ENCODE measurements around the gene BCDIN3D. TPM values are rescaled to one million over a fixed set of nuclear protein-coding genes. Genes with fewer than 3 reads are reported as not detected.

Gene BCDIN3D
- total RNA-seq, 1 donor from 2014 or later, result 3.8 TPM

DNA sequence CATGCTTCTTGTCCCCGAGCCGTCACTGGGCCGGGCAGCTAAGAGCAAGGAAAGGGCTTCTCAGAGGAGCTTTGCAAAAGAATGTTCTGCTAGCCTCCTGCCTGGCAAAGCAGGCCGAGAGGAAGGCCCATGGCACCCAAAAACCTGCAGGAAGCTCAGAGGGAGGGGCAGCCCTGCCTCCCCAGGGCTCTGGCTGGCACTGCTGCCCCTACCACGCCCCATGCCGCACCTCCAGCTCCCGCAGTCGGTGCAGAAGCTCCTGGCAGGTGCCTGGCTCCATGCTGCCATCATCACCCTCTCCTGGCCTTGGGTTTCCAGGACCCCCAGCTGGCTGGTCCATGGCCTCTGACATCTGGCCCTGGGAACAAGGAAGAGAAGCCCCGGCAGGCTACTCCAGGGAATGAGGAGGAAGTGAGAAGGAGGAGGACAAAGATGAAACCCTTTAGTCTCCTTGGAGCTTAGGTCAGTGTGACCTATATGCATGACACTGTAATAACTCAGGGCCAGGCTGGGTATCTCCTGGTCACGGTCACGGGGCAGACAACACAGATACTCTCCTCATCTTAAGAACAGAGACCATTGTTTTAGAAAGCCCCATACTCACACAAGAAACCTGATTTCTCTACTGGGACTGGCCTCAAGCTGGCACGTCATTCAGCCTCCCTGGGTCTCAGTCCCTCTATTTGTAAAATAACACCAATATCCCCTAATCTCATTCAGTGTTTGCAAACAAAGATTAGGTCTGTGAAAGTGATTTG is 39.0 kb downstream of the BCDIN3D start:
- Histone ChIP-seq H3K4me2 (no peak overlapping the region), H3F3A (ENCODE audit: low read depth) (peaks cover 15% of the 10 kb centered on the region), H3K27me3 (no peaks in the 10 kb centered on the region), H3K36me3 (no peaks in the 10 kb centered on the region), H4K20me1 (ENCODE audit: low read depth) (peaks cover 4% of the 10 kb centered on the region), H3K9ac (no peak overlapping the region), H3K27ac (no peak overlapping the region), H3K79me2 (ENCODE audit: low read depth) (peaks cover 20% of the 10 kb centered on the region), H2AFZ (replicated peaks) (no peak overlapping the region), H3K4me1 (peaks cover 22% of the 10 kb centered on the region), H3K4me3 (no peak overlapping the region), H3K9me3 (ENCODE audit: low read depth) (no peaks in the 10 kb centered on the region)
- no peak for DNase-seq (ENCODE audit: low spot score)
- no peaks in the 10 kb centered on the region for H3K9me3 Mint-ChIP-seq
- no peak overlapping the region for H3K4me3 Mint-ChIP-seq
- TF ChIP-seq EZH2phosphoT487 (IDR thresholded peaks at IDR 0.05) (no peak), EZH2 (IDR thresholded peaks at IDR 0.05) (no peak)
- TF ChIP-seq, protein P1, sequence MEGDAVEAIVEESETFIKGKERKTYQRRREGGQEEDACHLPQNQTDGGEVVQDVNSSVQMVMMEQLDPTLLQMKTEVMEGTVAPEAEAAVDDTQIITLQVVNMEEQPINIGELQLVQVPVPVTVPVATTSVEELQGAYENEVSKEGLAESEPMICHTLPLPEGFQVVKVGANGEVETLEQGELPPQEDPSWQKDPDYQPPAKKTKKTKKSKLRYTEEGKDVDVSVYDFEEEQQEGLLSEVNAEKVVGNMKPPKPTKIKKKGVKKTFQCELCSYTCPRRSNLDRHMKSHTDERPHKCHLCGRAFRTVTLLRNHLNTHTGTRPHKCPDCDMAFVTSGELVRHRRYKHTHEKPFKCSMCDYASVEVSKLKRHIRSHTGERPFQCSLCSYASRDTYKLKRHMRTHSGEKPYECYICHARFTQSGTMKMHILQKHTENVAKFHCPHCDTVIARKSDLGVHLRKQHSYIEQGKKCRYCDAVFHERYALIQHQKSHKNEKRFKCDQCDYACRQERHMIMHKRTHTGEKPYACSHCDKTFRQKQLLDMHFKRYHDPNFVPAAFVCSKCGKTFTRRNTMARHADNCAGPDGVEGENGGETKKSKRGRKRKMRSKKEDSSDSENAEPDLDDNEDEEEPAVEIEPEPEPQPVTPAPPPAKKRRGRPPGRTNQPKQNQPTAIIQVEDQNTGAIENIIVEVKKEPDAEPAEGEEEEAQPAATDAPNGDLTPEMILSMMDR (IDR thresholded peaks at IDR 0.05), result no peak
- H3K36me3 Mint-ChIP-seq, result peaks cover 28% of the 10 kb centered on the region
- H3K27ac Mint-ChIP-seq, result no peak overlapping the region
- H3K4me1 Mint-ChIP-seq, result peaks cover 29% of the 10 kb centered on the region
- H3K27me3 Mint-ChIP-seq (ENCODE audit: insufficient read depth, low read depth), result peaks cover 12% of the 10 kb centered on the region

DNA sequence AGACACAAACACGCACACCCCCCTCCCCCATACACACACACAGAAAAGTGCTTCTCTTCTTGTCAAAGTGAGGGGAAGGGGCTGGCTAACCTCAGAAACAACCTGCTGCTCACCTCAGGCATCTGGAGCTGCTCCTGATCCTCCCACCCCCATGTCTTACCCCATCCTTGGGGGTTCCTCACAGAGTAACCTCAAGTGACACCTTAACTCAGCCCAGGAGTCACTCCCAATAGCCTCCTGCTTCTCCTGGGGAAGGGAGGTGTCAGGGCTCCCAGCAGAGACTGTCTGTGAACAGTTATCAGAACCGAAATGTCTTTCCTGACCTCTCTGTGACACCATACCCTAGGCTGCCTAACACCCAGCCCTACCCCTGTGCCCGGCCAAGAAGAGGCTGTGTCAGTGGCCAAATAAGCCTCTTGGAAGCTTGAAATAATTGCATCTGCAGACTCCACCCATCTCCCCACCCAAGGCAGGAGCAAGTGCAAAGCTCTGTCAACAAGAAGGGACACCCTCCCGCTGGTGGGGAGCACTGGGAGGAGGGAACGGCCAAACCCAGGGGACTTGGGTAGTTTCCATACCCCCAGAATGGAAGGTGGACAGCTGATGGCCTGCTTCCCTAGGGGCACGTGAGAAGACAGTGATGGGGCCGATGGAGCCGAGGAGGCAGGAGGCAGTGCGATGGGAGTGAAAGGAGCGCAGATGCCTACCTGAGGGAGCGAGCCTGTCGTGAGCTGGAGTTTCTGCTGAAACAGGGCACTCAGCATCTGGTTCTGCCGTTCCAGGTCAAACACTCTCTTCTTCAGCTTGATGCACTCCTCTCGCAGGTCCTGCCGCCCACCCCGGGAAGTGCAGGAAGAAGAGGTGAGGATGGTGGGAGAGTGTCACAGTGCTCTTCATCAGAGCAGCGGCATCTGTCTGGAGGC is 41.5 kb downstream of the BCDIN3D start:
- Histone ChIP-seq H3K79me2 (ENCODE audit: low read depth) (no peaks in the 10 kb centered on the region), H3K4me3 (no peak overlapping the region), H3F3A (ENCODE audit: low read depth) (no peaks in the 10 kb centered on the region), H3K4me2 (no peak overlapping the region), H3K27me3 (no peaks in the 10 kb centered on the region), H4K20me1 (ENCODE audit: low read depth) (peaks cover 4% of the 10 kb centered on the region), H3K4me1 (peaks cover 3% of the 10 kb centered on the region), H2AFZ (replicated peaks) (no peak overlapping the region), H3K27ac (no peak overlapping the region), H3K9ac (no peak overlapping the region), H3K9me3 (ENCODE audit: low read depth) (no peaks in the 10 kb centered on the region), H3K36me3 (no peaks in the 10 kb centered on the region)
- DNase-seq (ENCODE audit: low spot score), result no peak
- peaks cover 5% of the 10 kb centered on the region for H3K4me1 Mint-ChIP-seq
- H3K9me3 Mint-ChIP-seq, result no peaks in the 10 kb centered on the region
- H3K27ac Mint-ChIP-seq, result no peak overlapping the region
- no peak overlapping the region for H3K4me3 Mint-ChIP-seq
- TF ChIP-seq, protein P1 (IDR thresholded peaks at IDR 0.05), result no peak
- TF ChIP-seq EZH2 (IDR thresholded peaks at IDR 0.05), result no peak
- no peak for TF ChIP-seq EZH2phosphoT487 (IDR thresholded peaks at IDR 0.05)
- H3K27me3 Mint-ChIP-seq (ENCODE audit: insufficient read depth, low read depth), result peaks cover 12% of the 10 kb centered on the region
- H3K36me3 Mint-ChIP-seq, result peaks cover 28% of the 10 kb centered on the region

DNA sequence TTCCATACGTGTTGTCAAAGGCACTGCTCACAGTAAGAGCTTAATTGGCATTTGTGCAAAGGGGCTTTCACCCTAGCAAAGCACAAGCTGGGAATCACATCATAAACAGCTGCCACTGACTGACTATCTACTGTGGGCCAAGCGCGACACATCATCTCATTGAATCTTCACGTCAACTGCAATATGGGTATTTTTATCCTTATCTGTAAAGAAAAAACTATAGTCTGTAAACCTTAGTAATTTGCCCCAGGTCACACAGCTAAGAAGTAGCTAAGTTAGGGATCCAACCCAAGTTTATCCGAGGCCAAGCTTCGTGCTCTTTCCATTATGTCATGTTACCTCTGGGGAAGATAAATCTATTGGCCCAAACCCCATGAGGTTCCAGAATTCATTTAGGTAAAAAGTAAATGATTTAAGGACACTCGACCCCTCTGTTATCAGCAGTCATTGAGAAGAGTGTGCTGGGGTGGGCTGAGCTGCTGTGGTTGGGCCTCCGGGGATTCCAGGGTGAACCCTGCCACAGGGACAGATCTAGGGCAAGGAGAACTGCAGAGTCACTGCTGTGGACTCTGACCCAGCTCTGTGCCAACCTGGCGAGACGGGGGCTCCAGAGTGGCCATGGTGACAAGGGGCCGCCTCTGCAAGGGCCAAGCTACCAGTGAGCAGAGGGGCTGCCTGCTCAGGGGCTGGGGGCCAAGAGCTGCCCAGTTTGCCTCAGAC is 42.3 kb downstream of the BCDIN3D start:
- H3K79me2 ChIP-seq (ENCODE audit: low read depth), result no peaks in the 10 kb centered on the region
- H3K27ac Mint-ChIP-seq, result no peak overlapping the region
- H3K4me1 Mint-ChIP-seq, result no peaks in the 10 kb centered on the region
- H3K27me3 ChIP-seq, result no peaks in the 10 kb centered on the region
- no peaks in the 10 kb centered on the region for H3K9me3 ChIP-seq (ENCODE audit: low read depth)
- no peak overlapping the region for H3K27ac ChIP-seq
- no peak for DNase-seq (ENCODE audit: low spot score)
- H4K20me1 ChIP-seq (ENCODE audit: low read depth), result peaks cover 4% of the 10 kb centered on the region
- H3K36me3 ChIP-seq, result no peaks in the 10 kb centered on the region
- no peak overlapping the region for H3K4me3 Mint-ChIP-seq
- TF ChIP-seq EZH2phosphoT487 (IDR thresholded peaks at IDR 0.05), result no peak
- TF ChIP-seq, protein P1 (IDR thresholded peaks at IDR 0.05), result no peak
- no peak for TF ChIP-seq EZH2 (IDR thresholded peaks at IDR 0.05)
- H3F3A ChIP-seq (ENCODE audit: low read depth), result no peaks in the 10 kb centered on the region
- no peak overlapping the region for H3K4me3 ChIP-seq
- no peak overlapping the region for H3K4me2 ChIP-seq
- H3K9ac ChIP-seq, result no peak overlapping the region
- H2AFZ ChIP-seq (replicated peaks), result no peak overlapping the region
- H3K36me3 Mint-ChIP-seq, result peaks cover 24% of the 10 kb centered on the region
- H3K27me3 Mint-ChIP-seq (ENCODE audit: insufficient read depth, low read depth), result peaks cover 8% of the 10 kb centered on the region
- H3K4me1 ChIP-seq, result no peaks in the 10 kb centered on the region
- H3K9me3 Mint-ChIP-seq, result no peaks in the 10 kb centered on the region
